GM19023 (cell line): ENCODE results near the gene SBF1.

Source experiments
- ATAC-seq: cut with Tn5 transposase; IDR thresholded peaks from one replicate; pipeline ENCODE4 v1.9.1; 2021; ENCODE audit warnings: mild to moderate bottlenecking, moderate library complexity; ENCODE audit not compliant: unreplicated experiment

The SBF1 gene

DNA sequence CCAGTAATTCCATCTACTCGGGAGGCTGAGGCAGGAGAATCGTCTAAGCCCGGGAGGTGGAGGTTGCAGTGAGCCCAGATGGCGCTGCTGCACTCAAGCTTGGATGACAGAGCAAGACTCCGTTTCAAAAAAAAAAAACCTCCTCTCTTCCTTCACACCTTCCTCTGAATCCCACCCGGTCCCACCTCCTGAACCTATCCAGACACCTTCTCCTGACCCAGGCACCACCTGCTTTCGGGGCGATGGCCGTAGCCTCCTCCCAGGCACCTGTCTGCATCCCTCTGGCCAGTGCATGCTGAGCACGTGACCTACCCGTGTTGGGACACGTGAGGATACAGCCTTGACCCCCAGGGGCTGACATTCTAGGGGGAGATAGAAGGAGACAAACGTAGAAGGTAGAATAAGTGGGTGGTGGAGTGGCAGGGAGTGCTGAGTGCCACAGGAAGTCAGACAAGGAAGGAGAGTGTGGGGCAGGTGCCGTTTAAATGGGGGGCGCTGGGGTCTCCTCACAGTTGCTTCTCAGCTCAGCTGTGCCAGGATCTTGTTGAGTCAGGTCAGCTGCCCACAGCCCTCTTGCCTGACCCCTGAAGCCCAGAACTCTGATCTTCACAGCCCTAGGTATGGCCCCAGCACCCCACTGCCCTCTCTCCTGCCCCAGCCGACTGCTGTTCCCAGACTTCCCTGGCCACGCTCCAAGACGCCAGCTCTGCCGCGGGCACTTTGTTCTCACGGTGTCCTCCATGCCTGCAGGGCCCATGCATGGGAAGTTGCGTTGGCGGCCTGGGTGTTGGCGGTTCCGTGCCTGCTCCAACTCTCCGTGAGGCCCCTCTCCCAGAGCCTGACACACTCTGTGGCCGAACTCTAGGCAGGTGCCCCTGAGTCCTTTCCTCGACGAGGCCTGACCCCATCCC lies 10.6 kb upstream of the SBF1 start:
- ATAC-seq, result no peak

DNA sequence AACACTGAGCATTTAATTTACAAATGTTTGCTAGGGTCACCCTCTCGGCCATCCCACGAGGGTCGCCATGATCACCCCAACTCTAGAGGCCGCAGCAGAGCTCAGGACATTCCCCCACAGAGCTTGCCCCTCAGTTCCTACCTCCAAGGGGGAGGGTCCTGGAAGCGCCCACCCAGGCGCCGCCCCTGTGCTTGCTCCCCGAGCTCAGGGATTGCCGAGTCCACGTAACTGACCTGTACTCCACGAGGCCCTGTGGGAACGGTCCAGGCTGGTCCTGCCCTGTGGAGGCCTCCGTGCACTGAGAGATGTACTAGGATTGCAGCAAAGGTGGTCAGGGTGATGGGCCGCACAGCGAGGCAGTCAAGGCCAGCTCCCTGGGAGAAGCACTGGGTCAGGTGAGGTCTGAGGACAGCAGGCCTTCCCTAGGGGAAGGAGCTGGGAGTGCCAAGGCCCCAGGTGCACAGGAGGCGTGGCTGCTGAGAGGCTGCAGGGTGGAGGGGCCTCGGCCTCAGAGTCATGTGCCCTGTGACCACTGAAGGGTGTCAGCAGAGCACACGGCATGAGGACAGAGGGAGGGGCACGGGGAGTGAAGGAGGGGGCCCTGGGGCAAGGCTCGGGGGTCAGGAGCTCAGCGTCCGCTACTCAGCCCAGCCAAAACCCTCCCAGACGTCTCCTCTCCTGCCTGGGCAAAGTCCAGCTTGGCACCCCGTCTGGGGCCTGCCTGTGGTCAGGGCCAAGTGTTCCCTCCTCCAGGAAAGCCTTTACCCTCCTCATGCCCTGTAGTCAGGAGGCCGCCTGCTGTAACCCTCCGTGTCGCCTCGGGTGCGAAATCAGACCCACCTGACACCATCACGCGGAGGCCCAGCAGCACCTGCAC lies 9.4 kb upstream of the SBF1 start:
- ATAC-seq, result no peak

DNA sequence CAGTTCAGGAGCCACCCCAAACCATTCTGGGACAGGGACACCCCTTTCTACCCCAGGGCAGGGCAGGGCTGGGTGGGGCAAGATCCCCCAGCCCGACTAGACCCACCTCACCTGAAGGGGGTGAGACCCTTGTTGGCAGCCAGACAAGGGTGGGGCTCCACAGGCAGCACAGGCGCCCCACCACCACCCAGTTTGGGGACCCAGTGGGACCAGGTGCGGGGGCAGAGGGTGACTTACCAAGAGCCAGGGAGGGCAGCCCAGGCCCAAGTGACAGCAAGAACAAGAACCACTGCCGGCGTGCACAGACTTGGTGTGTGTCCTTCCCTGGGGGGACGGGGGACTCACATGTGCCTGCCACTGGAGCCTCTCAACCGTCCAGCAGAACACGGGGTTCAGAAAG lies 8.7 kb upstream of the SBF1 start:
- no peak for ATAC-seq

DNA sequence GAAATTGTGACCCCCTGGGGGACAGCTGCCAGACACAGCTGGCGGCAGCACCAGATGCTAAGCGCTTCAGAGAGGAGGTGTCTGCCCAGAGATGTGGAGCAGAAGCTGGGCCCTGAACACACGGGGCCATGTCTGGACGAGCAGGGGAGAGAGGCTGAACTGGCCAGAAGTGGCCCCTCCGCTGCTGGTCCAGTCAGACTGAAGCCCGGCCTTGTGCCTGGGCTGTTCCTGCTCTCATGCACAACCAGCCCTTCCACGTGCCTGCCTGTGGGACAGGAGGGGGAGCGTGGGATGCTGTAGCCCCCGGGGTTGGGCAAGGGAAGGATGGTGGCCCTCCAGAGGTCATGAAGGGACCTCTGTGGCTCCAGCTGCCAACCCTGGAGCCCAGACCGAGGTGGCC lies 8.3 kb upstream of the SBF1 start:
- no peak for ATAC-seq

DNA sequence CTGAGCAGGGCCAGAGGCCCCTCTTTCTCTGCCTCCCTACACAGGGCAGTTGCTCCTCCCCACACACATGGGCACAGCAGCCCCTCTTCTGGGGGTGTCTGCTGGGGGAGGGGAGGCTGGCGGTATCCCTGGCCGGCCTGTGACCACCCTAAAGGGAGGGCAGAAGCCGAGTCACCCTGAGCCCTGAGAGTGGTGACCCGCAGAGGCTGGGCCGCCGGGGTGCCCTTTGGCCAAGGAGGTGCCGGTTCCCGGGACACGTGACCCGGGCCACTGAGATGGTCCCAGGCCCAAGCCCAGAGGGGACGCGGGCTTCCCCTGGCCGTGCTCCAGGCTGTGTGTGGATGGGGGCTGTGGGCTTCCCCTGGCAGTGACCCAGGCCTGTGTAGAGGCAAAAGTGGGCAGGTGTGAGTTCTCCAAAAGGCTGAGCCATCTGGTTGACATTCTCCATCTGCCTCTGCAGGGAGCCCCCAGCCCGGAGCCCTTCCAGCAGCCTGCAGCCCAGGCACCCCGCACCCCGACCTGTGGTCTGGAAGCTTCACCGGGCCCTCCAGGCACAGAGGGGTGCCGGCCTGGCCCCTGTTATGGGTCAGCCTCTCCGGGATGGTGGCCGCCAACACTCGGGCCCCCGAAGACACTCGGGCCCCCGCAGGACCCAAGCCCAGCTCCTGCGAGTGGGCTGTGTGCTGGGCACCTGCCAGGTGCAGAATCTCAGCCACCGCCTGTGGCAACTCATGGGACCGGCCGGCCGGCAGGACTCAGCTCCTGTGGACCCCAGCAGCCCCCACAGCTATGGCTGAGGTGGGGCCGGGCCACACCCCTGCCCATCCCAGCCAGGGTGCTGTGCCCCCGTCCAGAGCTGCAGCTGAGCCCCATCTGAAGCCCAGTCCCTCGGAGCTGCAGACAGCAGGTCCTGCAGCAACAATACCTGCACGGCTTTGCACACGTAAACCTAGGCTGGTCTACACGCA lies 7.6 kb upstream of the SBF1 start:
- no peak for ATAC-seq

DNA sequence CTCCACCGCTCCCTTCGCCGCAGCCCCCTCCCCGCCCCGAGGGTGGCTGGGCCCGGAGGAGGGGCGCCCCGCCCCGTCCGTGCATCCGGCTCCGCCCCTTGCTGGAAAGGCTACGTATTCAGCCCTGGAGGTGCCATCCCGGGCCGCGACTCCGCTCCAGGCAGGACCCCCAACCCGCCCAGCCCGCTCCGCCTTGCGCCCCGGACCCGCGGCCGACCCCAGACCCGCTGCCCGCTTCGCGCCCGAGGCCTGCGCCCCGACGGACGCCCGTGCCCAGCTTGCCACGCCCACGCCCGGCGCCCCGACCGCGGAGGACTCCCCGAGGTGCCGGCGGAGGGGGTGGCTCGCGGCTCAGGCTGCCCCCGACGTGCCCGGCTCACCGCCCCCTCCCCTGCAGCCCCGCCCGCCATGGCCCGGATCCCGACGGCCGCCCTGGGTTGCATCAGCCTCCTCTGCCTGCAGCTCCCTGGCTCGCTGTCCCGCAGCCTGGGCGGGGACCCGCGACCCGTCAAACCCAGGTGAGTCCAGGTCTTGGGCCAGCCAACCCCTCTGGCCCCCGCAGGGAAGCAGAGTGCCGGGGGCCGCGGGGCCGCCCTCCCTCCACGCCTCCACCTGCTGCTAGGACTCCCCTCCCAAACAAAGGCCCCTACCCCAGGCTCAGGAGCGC lies 6.7 kb upstream of the SBF1 start, which contains the start of gene ADM2:
TSS of gene ADM2 (plus strand) at position 104 of the 667 bp plus-strand sequence. CDS start at position 409, 305 bp downstream.
- peak; percentile 47 for ATAC-seq

DNA sequence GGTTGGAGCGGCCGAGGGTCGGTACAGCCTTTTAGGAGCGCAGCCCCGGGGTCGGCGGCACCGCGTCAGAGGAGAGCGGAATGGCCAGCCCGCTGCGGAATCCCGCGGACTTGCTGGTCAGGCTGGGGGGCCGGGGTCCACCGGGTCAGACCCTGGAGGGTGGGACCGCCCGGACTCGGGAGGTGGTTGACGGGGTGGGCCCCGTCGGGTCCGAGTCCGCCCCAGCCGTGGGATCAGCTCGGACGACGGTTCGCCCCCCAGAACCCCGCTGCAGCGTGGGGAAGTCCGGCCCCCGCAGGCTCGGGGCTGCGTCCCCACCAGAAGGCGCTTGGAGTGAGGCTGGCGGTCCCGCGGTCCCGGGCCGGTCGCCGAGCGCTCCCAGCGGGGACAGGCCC lies 6.2 kb upstream of the SBF1 start:
- ATAC-seq, result no peak

DNA sequence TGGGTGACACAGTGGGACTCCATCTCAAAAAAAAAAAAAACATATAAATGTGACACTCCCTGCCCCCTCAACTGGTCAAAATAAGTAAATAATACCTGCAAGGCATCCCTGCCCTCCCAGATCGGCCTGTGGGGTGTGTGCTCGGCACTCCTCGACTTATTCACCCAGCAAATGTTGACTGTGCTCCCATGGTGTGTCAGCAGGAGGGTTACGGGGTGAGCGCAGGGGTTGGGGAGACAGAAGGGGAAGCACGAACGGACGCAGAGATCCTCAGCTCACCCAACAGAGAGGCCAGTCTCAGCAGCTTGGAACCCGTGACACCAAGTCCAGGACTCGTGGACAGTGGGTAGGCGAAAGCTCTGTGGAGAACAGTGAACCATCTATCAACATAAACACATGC lies 4.9 kb upstream of the SBF1 start:
- ATAC-seq, result no peak

DNA sequence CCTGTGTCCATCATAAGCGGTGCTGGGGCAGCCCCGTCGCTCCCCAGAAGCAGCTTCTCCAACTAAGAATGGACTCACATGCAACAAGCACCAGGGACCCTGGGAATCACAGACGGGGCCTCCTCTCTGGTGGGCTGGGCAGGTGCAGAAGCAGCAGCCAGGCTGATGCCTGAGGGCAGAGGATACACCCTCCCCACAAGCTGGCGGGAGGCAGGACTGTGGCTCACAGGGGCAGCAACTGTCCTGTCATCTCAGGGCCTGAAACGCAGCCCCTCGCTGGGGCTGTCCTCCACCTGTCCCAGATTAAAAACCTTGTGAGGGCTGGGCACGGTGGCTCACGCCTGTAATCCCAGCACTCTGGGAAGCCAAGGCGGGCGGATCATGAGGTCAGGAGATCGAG lies 3.1 kb upstream of the SBF1 start:
- ATAC-seq, result no peak

DNA sequence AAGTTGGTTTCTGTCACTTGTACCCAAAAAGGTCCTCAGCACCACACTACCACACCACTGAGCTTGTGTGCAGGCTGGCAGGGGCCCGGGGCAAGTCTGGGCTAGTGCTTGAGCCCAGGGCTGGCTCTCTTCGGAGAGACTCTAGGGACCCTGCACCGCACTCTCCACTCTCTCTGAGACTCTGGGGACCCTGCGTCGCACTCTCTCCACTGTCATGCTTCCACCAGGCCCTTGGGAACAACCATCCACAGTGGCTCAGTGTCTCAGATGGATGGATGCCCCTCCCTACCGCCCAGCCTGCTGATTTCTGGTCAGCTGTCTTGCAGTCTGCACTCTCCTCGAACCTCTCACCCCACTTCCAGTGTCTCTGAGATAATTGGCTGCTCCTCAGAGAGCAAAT lies 2.0 kb upstream of the SBF1 start:
- no peak for ATAC-seq

DNA sequence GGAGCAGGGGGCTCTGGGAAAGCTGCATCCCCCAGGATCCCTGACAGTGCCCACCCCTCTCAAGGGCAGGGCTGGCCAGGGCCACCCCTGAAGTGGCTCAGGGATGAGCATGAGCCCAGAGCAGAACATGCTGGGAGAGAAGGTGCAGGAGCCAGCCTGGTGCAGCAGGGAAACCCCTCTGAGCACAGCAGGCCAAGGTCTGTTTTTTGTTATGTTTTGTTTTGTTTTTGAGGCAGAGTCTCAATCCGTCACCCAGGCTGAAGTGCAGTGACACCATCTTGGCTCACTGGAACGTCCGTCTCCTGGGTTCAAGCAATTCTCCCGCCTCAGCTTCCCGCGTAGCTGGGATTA lies 792 bp upstream of the SBF1 start:
- ATAC-seq, result no peak

DNA sequence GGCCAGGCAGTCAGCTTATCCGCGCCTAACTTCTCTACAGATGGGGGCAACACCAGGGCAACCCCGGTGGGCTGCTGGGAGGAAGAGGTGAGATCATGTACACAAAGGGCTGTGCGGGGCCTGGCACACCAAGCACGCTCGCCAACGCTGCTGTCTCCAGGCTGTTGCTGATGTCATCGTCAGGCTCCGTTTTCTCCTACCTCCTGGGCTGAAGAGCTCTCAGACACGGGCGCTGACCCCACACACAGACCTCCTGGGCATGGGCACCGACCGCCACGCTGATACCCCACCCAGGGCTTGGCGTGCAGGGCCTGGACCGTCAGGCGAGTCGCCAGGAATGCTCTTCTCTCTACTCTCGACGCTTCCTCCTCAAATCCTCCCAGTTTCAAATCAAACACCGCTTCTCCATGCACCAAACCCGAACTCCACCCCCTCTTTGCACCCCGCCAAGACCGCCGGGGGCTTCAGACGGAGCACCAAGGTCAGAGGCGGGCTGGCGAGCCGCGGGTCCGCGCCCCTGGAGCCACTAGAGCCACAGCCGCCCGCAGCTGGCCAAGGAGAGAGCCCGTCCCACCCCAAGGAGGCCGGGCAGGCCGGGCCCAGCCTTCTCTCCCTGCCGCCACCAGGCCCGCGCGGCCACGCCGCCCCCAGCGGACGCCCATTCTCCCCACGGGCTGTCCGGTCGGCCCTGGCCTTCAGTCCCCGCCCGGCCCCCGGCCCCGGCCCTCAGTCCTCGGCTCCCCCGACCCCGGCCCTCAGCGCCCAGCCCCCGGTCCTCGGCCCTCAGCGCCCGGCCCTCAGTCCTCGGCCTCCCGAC lies 772 bp downstream of the SBF1 start:
- ATAC-seq, result no peak

DNA sequence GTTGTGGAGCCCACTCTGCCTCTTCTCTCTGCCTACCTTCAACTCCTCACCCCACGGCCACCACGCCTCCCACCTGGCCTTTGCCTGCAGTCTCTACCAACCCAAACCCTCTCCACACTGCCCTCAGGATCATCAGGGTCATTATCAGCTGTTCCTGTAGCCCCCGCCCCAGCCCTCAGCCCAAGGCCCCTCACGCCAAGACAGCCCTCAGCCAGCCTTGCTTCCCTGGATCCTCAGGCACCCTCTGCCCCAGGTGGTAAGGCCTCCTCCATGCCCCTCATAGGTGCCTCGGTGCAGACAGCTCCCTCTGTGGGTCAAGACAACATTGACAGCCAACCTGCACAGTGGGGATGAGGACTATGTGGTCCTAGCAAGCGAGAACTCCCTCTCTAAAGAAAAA lies 1.7 kb downstream of the SBF1 start:
- ATAC-seq, result no peak

DNA sequence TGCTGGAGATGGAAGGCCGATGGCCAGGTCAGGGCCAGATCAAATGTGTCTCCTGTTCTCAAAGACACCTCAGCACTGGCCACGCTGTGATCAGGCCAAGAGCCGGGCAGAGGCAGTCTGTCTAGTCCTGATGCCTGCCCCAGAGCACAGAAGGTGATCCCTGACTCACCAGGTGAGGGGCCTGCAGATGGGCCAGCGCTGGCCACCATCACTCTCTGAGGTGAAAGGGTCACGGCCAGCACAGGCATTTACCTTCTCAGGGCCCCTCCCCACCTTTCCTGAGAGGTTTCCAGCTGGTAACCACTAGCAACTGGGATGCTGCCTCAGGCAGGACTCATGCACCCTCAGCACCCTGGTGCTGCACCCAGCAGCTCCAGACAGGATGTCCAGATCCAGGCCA lies 2.9 kb downstream of the SBF1 start:
- ATAC-seq, result no peak

DNA sequence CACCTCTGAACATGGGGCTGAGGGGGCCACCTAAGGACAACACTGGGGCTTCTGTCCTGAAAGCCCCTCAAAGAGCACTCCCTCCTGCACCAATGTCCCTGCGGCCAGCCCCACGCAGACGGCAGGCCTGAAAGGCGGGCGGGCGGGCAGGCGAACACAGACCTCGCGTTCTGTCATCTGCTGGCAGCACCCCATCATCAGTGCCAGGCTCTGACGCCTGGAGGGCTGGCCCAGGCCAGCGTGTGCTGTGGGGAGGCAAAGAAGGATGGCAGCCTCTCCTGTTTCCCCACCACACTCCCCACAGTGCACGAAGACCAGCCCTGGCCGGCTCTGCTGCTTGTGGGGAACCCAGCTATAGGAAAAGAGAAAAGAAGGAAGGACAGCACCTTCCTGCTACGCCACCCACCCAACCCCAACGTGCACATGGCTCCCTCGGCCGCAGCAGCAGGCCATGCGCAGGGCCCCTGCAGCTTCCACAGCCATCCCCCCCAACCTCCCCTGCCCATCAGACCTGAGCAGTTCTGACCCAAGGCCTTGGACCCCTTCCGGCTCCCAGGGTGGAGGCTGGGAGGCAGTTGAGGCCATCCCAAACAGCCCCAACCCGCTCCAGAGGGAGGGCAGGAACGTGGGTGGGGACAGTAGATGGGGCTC lies 3.5 kb downstream of the SBF1 start:
- no peak for ATAC-seq

DNA sequence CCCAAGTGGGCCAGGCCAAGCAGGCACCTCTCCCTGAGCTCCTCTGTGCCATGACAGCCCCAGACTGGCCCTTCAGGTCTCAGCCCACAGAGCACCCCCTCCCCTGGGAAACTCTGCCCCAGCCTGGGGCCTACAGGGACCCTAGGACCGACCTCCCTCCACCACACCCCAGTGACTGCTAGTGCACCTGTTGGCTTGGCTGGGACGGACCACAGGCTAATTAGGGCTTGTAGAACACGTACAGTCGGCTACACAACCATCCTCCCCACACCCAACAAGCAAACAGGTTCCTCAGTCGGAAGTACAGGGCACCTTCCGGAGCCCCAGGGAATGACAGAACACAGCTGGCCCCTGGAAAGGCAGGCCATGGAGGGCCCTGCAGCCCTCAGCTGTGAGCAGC lies 4.3 kb downstream of the SBF1 start:
- ATAC-seq, result no peak

DNA sequence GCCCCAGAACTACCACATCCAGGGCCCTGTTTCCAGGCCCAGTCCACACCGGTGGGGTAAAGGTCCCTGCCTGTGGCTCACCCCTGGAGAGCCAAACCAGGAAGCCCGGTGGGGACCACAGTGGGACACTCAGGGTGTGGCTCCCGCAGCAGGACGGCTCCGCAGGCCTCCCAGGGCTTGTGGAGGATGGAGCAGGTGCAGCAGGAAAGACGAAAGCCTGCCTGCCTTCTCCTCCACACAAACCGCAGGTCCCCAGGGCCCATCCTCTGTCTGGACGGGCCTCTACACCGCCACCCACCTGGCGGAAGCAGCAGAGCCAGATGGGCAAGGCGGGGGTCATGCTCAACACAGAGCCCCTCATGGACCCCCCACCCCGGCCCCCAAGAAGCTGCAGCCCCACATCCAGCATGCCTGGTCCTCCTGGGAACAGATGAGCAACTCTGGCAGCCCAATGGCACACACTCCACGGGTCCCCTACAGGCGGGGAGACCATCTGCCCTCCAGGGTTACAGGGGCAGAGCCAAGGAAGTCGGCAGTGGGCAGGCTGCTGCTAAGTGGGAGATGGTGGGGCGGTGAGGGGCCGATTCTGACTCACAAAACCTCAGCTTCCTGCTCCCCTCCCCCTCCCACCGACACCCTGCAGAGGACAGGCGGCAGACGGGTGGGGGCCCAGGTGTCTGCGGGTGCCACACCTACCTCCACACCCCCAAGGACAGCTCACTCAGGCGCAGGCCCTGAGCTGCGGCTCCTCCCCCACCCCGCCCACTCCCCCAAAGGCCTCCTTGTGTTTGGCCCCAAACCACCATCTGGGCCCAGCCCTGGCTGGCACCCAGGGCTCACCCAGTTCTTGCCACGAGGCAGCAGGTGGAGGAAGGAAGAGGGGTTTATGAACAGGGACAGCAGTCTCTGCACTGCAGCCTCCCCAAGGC lies 5.2 kb downstream of the SBF1 start:
- peak; percentile 44 for ATAC-seq

DNA sequence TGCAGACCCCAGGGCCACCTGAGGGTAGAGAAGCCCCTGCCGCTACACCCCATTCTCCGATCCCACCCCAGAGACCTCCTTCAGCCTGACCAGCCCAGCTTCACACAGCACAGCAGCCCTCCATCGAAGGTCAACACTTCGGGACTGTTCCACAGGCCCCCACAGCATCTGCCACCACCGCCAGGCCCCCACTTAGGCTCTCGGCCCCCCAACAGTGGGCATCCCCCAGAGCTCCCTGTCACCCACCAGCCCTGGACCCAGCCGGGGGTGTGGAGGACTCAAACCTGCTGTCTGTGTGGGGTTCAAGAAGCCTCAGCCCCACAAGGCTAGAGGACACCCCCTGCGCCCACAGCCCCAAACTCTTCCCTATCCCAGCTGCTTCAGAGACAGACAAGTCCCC lies 6.2 kb downstream of the SBF1 start:
- no peak for ATAC-seq
